GM18511 (cell line): ENCODE measurements around the gene GLI2.

Source experiments
- ATAC-seq: cut with Tn5 transposase; IDR thresholded peaks from one replicate; pipeline ENCODE4 v1.9.1; 2021; ENCODE audit warnings: mild to moderate bottlenecking, moderate library complexity; ENCODE audit not compliant: unreplicated experiment

The GLI2 gene

DNA sequence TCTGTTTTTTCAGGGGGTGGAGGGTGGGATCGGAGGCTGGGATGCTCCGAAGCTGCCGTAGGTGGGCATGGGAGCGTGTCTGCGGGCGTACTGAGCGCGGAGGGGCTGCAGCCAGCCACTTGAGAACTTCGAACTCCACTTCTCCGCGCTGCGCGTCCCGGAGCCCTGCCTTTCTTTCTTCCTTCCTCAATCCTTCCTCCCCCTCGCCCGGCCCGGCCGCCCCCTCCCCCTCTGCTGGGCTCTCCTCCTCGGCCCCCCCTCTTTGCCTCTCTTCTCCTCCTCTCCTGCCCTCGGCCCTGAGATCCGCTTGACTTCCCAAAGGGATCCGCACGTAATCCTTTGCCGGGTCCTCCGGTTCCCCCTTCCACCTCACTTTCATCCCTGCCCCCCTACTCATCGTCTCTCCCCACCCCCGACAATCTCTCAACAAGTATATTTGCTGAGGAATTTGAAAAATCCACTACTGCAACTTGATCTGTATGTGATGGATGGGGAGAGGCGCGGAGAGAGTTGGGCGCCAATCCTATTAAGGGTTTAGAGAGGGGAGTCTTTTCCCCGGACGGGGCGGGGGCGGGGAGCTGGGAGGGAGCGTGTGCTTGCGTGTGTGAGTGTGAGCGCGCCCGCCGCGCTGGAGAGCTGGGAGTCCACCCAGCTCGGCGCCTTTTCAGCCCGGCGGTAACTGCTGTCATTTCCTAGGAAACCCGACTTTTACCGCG, 1.1 kb downstream of the GLI2 start:
- no peak for ATAC-seq

DNA sequence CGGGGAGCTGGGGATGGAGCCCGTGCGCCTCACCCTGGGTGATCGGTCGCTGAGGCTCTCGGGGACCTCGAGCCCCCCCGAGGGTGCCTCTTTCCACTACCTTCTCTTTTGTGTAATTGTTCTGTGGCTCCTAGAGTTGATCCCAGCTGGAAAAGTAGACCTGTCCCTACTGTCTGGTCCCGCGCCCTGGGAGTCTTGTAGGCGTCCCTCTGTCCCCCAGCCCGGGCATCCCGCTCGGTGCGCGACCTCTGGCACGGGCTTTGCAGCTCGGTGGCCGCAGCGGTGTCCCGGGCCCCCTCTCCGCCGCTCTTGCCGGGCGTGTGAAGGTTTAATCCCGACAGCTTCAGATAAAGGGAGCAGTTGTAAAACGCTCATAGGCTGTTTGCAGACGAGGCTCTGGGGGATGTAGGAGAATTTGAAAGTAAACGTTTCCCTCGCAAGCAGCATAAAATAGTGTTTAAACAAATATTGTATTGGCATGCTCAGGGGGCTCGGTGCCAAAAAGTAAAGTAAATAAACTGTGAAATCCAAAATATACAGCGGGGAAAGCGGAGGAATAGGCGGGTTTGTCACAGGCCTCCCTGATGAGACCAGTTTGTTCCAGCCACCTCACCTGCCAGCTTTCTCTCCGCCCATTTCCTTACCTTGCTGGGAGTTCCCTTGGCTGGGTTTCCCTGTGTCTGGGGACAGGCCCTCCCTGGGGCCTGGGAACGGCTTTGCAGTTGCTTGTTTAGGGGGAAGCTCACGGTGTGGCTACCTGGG, 1.9 kb downstream of the GLI2 start:
- ATAC-seq, result no peak

DNA sequence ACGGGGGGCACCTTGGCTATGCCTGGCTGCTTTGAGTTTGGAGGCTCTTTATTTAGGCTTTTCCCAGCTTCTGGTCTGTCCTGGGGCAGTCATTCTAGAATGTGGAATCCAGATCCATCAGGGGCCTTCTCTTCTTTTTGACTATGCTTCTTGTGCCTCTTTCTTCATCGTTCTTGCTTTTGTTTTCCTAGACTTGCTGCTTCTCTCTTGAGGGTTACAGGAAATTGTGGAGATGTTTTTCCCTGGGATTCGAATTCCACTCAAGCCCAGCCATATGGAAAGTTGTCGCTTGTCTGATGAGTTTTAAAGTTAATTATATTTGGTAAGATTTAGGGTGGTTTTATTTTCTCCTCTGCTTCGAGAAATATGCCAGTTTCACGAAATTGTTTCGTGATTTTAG, 2.4 kb downstream of the GLI2 start:
- ATAC-seq, result no peak

DNA sequence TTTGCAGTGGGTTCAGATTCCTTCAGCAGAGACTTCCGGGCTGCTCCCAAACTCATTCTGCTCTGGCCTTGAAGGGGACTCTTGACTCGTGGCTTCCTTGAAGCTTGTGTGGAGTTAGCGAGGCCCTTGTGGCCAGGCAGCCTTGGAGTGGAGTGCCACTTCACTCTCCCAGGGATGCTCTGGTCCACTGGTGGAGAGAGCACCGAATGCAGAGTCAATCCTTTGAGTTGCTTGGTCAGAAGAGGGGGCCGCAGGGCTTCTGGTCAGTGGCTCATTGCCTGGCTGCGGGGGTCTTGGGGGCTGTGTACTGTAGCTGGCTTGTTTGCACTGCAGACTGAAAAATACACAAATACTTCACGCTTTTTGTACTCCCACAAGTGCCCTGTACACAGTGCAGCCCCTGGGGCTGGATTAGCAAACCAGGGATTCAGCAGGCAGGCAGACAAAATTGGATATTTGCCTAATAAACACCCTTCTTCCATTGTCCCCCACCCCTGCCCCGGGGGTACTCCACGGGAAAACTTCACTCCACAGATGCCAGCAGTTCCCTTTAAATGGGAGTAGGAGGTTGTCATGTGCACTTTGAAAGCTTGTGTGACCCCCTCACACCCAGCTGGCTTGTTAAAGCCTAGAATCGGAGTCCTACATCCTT, 3.2 kb downstream of the GLI2 start:
- no peak for ATAC-seq

DNA sequence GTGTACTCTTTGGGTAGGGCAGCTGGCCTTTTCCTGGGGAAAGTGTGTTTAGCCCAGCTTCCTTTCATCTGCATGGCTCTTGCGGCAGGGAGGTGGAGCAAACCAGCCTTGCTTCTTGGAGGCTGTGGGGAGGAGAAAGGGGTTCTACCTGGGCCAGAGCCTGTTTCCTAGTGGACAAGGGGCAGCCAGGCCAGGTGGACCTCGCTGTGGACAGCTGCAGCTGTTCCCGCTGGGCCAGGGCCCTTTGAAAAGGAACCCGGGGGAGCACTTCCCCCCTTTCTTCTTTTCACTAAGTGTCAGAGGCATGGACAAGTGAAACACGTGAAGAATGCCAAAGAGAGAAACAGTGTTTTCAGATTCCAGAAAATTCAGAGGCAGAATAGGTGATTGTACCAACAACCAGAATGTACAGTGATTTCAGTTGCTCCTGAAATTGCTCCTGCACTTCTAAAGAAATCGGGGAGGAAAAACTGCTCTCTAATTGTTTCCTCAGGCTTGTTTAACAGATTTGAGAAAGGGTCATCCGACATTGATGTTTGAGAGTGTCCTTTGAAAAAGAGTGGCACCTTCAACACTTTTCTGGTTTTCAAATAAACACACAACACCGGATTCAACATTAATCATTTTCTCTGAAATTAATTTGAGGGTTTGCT, 3.9 kb downstream of the GLI2 start:
- ATAC-seq, result no peak

DNA sequence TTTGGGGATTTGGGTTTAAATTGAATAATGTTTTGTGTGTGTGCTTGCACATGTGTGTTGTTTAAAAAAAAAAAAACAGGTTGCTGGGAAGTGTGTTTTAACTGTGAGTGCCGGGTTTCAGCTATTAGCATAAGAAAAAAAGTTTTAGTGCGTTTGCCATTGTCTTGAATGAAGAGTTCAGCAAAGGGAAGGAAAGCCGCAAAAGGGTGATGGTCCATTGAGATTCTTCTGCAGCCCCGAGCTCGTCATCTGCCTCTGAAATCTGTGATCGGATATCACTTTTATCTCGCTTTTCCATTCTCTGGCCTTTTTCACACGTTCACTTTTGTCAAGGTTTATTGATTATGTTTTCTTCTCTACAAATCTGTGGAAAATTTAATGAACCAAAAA, 4.7 kb downstream of the GLI2 start:
- ATAC-seq, result no peak

DNA sequence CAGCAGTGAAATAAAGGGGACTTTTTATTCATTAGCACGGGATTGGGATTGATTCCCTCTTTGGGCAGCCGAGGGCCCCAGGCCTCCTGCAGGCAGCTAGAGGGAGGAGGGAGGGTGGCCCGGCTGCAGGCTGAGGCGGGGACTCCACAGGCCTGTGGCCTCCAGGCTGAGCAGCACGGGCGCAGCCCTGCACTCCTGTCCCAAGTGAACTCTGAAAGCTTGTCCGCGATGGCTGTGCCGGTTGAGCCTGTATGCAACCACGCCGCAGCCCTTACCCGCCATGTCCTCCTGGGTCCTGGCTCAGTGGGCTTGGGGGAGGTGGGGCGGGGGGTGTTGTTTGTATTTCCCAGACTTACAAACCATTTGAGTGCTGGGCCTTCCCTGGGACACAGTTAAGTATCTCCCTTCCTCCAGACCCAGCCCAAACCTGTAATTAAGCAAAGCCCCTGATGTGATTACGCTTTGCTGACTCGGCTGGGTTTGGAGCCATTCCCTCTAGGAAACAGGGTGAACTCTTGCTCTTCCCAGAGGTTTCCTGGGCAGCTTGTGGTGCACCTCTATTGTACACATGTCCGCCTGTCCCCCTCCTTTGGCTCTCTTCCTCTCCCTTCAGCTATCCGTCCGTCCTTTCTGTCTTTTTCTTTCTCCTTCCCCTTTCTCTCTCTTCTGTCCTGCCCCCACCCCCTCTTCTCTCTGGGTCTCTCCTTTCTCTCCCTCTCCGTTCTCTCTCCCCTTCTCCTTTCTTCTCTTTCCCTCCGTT, 5.3 kb downstream of the GLI2 start:
- ATAC-seq, result no peak

DNA sequence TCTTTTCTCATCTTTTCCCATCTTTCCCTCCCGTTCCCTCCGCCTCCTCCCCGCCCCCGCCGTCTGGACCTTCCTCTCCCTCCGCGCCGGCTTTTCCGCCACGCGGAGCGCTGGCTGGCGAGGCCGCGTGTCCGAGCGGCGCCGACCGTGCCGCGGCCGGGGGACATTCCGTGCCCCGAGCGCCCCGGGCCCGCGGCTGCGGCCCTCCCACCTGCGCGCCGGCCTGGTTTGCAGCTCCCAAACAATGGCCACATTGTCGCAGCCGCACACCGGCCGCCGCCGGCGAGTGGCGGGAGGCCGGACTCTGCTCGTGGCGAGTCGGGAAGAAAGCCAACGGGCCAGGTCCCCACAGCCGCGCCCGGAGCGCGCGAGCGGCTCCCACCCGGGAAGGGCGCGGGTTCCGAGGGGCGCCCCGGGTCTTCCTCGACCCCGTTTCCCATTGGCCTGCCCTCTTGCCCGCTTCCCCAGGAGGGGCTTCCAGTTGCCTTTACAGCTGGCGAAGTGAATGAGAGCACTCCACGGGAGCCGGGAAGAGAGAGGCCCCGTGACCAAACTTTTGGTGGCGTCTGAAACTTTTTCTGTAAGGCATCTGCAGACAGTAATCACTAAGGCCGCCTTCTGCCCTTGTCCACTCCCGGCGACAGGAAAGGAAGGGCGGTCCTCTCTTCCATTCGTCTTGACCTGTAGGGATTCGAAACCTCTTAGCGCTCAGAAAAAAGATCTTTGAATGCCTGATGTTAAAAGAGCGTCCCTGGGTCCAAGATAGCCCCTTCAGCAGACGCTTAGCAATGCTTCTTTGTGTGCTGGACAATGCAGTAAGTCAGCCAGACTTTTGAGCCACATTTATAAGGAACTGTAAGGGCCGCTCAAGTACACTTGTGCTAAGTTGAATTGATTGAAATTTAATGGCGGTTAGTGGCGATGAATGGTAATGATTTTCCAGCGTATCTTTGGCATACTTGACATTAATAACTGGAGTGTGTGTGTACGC, 6.2 kb downstream of the GLI2 start:
- ATAC-seq, result no peak

DNA sequence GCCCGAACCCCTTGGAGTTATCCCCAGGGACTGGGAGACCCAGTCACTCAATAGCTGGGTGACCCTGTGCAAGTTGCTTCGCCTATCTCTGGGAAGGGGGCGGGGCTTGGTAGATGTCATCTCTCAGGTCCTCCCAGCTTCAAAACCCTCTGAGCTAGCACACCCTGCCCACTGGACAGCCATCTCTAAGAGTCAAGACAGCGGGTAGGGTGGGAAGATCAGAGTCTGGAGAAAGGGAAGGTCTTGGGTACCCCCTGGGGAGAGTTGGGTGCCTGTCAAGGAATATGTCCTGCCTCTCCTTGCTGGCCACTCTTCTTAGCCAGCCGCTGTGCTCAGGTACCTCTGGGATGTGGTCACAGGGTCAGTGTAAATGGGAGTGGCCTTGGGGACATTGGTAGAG, 8.0 kb downstream of the GLI2 start:
- no peak for ATAC-seq

DNA sequence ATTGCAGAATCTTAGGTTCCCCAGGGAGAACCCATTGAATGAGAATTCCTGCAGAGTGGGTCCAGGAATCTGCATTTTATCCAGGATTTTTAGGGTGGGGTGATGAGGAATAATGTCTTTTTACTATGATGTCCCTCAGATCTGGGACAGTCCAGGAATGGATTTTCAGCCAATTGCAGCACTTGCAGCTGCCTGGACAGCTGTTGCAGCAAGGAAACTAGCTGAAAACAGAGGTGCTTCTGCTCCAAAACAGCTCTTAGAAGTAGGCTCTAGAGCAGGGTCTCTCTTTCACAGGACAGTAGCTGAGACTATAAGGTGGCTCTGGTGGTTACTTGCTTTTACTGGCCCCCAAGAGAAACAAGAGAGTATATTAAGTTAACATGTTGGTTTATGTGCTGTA, 9.1 kb downstream of the GLI2 start:
- no peak for ATAC-seq

DNA sequence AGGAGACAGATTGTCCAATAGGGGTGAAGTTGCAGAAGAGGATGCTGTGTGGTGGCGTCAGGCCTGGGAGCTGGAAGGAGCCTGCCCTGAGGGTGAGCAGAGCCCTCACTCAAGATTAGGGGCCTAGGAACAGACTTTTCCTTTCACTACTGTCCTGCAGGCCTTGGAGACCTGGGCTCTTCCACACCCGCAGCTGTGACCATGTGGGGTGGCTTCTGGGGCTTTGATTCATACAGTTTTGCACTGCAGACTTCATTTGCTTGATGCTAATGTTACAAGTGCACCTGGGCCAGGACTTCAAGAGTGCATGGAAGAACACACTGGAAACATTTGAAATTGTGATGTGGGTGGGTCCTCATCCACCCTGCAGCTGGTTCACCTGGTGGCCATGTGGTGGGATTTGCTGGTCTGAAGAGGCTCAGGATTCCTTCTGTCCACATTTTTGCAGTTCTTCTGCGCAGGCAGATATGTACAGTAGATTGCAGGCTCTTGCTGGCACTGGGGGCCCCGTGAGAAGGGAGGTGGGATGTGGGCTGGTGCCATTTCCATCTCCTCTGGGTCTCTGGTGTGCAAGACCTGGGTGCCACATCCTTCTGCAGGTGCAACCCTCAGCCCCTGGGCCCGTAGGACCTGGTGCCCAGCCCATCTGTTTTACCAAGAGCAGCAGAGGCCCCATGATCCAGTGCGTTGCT, 9.9 kb downstream of the GLI2 start:
- no peak for ATAC-seq

DNA sequence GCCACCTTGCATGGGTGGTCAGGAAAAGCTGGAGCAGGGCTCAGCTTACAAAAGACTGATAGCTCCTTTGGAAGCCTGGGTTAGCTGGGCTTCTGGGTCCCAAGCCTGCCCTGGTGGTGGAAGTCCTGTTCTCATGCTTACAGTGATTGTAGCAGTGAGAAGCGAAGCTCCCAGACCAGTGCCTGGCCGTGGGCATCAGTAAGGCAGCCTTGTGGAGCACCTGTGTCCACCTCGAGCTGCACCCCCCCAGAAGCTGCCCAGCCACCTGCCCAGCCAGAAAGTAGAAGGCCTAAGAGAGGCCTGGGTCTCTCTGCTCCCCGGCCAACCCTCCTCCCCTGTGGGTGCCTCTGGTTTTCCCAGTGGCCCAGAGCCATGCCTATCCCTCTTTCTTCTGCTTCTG, 10.5 kb downstream of the GLI2 start:
- ATAC-seq, result no peak

DNA sequence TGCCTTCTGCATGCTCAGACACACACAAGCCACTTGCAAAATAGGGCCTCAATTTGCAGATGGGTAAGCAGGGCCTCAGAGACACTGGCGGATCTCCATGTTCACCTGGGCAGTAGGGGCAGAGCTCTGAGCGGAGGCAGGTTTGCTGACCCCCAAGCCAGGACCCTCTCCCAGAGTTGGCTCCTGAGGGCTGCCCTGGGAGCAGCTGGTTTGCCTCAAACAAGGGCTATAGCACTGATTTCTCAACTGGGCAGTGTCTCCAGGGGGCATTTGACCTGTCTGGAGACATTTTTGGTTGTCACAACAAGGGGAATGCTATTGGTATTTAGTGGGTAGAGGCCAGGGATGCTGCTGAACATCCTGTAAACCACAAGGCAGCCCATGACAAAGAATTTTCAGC, 11.6 kb downstream of the GLI2 start:
- no peak for ATAC-seq

DNA sequence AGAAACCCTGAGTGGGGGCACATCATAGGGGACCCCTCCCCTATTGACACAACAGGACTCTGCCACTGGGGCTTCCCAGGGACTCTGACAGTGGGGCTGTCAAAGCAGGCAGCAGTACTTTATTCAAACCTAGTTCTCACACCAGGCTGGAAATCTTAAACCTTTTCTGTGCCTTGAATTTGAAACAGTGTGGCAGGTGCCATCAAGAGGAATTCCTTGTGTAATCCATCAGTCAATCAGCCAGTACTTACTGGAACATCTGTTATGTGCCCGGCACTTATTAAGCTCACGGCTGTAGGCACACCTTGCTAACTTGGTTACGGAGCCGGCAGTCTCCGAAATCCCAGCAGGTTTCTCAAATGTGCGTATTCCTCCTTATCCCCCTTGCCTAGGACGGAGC, 12.0 kb downstream of the GLI2 start:
- no peak for ATAC-seq

DNA sequence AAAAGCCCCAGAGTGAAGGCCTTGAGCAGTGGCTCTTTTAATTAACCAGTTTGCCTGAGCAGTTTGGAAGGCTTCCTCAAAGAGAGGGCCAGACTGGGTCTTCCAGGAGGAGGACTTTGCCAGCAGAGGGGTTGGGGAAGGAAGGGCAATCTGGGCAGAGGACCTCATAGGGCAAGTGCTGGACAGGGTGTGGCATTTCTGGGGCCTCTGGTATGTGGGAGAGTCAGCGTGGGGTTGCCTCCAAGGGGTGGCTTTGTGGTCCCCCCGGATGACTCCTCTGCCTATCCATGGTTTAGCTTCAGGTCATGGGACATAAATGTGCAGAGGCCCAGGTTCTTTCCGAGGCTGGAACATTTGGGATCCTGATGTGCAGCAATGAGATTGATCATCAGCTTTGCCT, 12.6 kb downstream of the GLI2 start:
- ATAC-seq, result no peak

DNA sequence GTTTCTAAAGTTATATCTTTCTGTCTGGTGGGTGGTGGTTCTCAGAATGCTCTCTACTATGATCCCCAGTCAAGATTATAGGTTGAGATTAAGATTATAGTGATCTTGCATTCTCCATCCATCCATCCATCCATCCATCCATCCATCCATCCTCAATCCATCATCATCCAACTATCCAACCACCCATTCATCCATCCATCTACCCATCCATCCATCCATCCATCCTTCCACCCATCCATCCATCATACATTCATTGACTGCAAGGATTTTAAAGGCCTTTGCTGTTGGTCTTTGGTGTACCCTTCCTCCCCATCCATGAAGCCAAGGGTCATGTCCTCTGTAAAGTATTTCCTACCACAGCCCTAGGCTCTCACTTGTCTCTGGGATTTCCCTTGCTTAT, 13.1 kb downstream of the GLI2 start:
- no peak for ATAC-seq

DNA sequence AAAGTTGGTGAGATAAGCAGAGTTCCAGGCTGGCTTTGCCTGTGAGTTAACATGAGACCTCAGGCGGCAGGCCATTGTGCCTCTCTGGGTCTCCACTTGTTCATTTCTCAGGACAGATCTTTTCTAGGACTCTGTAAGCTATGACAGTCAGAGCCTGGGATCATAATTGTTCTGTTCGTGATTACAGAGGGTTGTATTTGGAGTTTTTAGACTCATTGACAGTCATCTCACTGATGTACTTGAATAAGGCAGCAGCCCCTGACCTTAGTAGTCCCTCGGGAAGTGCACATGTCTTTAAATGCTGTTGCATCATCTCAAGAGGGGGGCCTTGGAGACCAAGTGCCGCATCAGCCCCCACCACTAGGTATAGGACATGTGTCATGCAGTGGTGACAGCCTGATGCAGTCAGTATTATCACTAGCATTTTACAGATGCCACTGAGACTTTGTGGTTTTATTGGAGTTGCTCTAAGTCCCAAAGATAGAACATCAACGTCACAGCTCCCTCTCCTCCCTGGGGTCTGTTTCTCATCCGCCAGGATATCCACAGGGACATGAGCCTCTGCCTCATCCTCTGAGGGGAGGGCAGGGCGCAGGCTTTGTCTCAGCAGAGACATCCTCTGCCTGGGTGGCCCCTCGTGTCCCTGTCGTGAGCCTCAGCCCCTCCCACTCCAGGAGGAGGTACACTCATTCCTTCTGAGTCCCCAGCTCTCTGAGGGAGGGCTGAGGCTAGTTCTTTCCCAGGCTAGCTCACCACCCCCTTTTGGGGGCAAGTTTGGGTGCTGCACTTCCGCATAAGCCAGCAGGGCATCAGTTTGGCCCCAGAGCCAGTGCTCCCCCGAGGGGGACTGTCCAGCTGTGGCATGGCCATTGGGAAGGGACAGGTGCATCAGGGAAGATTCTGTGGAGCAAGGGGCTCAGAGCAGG, 14.1 kb downstream of the GLI2 start:
- no peak for ATAC-seq
